Activated B cell treated with CpG ODN at 0.5 μM for 24 hours (primary cell): Measurements from ENCODE around the gene TM9SF4. TPM values are rescaled to one million over a fixed set of nuclear protein-coding genes. Genes with fewer than 3 reads are reported as not detected.
"Not testable (repeated sequence)": the region's sequence is repeated elsewhere in the genome, so short reads cannot be mapped to it uniquely, and the experiment has no call there.

Experiments used
- ATAC-seq: fragments of 200-7000 bp; cut with Tn5 transposase; one replicate; pipeline ENCODE4 v1.10.0; 2021; ENCODE audit warnings: low read depth, mild to moderate bottlenecking, moderate library complexity
- CTCF ChIA-PET: fragments of 350-600 bp; sonication (Branson Sonifier 250); formaldehyde crosslinking; loops from one replicate; lab custom pipeline; 2021; ENCODE audit warnings: antibody characterized with exemption; lab: Charles Lee
- POLR2A ChIA-PET: fragments of 350-600 bp; sonication (Branson Sonifier 250); formaldehyde crosslinking; loops from one replicate; lab custom pipeline; 2021; ENCODE audit warnings: antibody characterized with exemption; lab: Charles Lee
- DNase-seq: peaks from one replicate; pipeline ENCODE4 v3.0.0; 2022
- H3K27ac Mint-ChIP-seq: one replicate; pipeline ENCODE4 v1.8.0; 2020; ENCODE audit warnings: mixed read lengths
- H3K27me3 Mint-ChIP-seq: one replicate; pipeline ENCODE4 v1.8.0; 2021; ENCODE audit warnings: mixed read lengths
- H3K36me3 Mint-ChIP-seq: one replicate; pipeline ENCODE4 v1.8.0; 2021; ENCODE audit warnings: low read depth, mixed read lengths
- H3K4me1 Mint-ChIP-seq: one replicate; pipeline ENCODE4 v1.8.0; 2021; ENCODE audit warnings: mixed read lengths
- H3K4me3 Mint-ChIP-seq: one replicate; pipeline ENCODE4 v1.8.0; 2020; ENCODE audit warnings: mild to moderate bottlenecking, mixed read lengths
- H3K9me3 Mint-ChIP-seq: one replicate; pipeline ENCODE4 v1.8.0; 2020; ENCODE audit warnings: mixed read lengths
- intact Hi-C: fragments of 100-400 bp; cut with micrococcal nuclease; formaldehyde crosslinking; loops from one replicate; pipeline ENCODE4 v1.15.1; 2024
- total RNA-seq: library from RNA; stranded (reverse); gene quantifications from 2 replicates; pipeline ENCODE4 v1.2.3, GENCODE V29; 2022
- TF ChIP-seq, protein P1 (sequence below): fragments of 200-600 bp; IDR thresholded peaks from one replicate; pipeline ENCODE4 v1.8.0; 2022; ENCODE audit warnings: antibody characterized with exemption, mild to moderate bottlenecking

TM9SF4 gene
- total RNA-seq, 1 donor from 2014 or later: 48.1 TPM

DNA sequence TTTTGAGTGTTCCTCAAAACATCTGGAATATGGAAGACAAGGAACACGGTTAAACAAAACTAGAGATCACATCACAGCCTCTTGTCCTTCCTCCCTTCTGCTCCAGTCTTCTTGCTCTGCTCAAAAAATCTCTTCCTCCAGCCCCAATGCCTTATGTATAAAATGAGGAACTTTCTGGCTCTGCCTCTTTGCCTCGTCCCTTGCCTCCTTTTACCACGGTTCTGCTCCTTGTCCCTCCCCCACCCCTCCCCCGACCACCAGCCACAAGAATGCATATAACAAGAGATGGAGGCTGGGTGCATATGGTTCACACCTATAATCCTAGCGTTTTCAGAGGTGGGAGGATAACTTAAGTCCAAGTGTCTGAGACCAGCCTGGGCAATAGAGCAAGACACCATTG, 54.4 kb downstream of the TM9SF4 start:
- ATAC-seq: no peak
- CTCF ChIA-PET: no interaction called here
- Mint-ChIP-seq H3K27me3 (no peaks in the 10 kb centered on the region), H3K4me3 (no peak overlapping the region), H3K36me3 (peaks cover 77% of the 10 kb centered on the region), H3K4me1 (no peaks in the 10 kb centered on the region), H3K9me3 (no peaks in the 10 kb centered on the region), H3K27ac (no peak overlapping the region)
- intact Hi-C loops: no loop called here
- TF ChIP-seq, protein P1, sequence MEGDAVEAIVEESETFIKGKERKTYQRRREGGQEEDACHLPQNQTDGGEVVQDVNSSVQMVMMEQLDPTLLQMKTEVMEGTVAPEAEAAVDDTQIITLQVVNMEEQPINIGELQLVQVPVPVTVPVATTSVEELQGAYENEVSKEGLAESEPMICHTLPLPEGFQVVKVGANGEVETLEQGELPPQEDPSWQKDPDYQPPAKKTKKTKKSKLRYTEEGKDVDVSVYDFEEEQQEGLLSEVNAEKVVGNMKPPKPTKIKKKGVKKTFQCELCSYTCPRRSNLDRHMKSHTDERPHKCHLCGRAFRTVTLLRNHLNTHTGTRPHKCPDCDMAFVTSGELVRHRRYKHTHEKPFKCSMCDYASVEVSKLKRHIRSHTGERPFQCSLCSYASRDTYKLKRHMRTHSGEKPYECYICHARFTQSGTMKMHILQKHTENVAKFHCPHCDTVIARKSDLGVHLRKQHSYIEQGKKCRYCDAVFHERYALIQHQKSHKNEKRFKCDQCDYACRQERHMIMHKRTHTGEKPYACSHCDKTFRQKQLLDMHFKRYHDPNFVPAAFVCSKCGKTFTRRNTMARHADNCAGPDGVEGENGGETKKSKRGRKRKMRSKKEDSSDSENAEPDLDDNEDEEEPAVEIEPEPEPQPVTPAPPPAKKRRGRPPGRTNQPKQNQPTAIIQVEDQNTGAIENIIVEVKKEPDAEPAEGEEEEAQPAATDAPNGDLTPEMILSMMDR: no peak
- POLR2A ChIA-PET: no interaction called here
- DNase-seq: no peak

DNA sequence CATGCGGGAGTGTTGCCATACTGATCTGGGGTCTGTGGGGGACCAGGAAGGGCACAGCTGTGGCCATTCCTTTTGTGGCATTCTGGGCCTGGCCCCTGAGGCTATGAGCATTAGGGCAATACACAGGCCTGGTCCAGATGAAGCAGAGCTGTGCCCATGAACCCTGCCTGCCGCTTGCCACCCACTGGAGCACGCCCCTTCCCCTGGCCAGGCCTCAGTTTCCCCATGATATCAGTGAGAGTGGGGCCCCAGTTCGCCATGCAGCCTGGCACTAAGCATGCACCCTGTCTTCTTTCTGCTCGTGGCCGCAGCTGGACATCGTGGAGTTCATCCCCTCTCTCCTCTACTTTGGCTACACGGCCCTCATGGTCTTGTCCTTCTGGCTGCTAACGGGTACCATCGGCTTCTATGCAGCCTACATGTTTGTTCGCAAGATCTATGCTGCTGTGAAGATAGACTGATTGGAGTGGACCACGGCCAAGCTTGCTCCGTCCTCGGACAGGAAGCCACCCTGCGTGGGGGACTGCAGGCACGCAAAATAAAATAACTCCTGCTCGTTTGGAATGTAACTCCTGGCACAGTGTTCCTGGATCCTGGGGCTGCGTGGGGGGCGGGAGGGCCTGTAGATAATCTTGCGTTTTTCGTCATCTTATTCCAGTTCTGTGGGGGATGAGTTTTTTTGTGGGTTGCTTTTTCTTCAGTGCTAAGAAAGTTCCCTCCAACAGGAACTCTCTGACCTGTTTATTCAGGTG, 55.6 kb downstream of the TM9SF4 start:
- H3K4me1 Mint-ChIP-seq: no peaks in the 10 kb centered on the region
- H3K27me3 Mint-ChIP-seq: no peaks in the 10 kb centered on the region
- H3K36me3 Mint-ChIP-seq: peaks cover 66% of the 10 kb centered on the region
- intact Hi-C loops: no loop called here
- DNase-seq: no peak
- H3K4me3 Mint-ChIP-seq: no peak overlapping the region
- no peaks in the 10 kb centered on the region for H3K9me3 Mint-ChIP-seq
- TF ChIP-seq, protein P1: no peak
- ChIA-PET CTCF (no interaction called here), POLR2A (no interaction called here)
- no peak for ATAC-seq
- no peak overlapping the region for H3K27ac Mint-ChIP-seq

DNA sequence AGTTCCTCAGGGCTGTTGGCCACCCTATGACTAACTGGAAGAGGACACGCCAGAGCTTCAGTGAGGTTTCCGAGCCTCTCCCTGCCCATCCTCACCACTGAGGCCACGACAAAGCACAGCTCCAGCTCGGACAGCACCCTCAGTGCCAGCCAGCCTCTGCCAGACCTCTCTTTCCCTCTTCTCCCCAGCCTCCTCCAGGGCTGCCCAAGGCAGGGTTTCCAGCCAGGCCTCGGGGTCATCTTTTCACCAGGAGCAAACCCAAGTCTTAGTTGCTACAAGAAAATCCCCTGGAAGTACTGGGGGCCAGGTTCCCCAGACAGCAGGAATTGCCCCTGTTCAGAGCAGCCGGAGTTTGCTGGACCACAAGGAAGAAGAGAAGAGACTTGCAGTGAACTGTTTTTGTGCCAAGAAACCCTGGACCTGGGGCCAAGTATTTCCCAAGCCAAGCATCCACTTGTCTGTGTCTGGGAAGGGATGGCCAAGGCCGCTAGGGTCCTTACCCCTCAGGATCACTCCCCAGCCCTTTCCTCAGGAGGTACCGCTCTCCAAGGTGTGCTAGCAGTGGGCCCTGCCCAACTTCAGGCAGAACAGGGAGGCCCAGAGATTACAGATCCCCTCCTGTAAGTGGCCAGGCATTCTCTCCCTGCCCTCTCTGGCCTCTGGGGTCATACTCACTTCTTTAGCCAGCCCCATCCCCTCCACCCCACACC, 56.5 kb downstream of the TM9SF4 start:
- H3K36me3 Mint-ChIP-seq: peaks cover 59% of the 10 kb centered on the region
- no peak overlapping the region for H3K4me3 Mint-ChIP-seq
- no peak for ATAC-seq
- no peaks in the 10 kb centered on the region for H3K4me1 Mint-ChIP-seq
- no peak for DNase-seq
- no peaks in the 10 kb centered on the region for H3K27me3 Mint-ChIP-seq
- ChIA-PET POLR2A (no interaction called here), CTCF (no interaction called here)
- TF ChIP-seq, protein P1: no peak
- H3K27ac Mint-ChIP-seq: no peak overlapping the region
- intact Hi-C loops: no loop called here
- no peaks in the 10 kb centered on the region for H3K9me3 Mint-ChIP-seq

DNA sequence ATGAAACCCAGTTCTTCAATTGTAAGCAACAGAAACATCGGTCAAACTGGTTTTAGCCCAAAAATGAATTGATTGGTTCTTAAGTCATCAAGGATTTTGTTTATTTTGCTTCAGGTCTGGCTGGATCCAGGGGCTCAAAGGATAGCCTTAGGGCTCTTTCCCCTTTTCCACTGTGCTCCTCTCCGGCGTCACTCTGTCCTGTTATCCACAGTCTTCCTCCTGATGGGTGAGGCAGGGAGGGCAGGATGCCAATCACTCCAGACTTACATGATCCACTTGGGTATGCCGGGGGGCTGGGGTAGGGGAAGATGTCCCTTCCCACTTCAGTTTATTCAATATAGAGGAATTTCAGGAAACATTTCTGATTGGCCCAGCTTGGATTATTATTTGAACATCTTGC, 58.0 kb downstream of the TM9SF4 start:
- DNase-seq (no peak), ATAC-seq (no peak)
- Mint-ChIP-seq H3K36me3 (peaks cover 44% of the 10 kb centered on the region), H3K27me3 (no peaks in the 10 kb centered on the region), H3K4me1 (no peaks in the 10 kb centered on the region), H3K27ac (no peak overlapping the region), H3K4me3 (no peak overlapping the region), H3K9me3 (no peaks in the 10 kb centered on the region)
- TF ChIP-seq, protein P1: no peak
- ChIA-PET CTCF (no interaction called here), POLR2A (no interaction called here)
- intact Hi-C loops: no loop called here

DNA sequence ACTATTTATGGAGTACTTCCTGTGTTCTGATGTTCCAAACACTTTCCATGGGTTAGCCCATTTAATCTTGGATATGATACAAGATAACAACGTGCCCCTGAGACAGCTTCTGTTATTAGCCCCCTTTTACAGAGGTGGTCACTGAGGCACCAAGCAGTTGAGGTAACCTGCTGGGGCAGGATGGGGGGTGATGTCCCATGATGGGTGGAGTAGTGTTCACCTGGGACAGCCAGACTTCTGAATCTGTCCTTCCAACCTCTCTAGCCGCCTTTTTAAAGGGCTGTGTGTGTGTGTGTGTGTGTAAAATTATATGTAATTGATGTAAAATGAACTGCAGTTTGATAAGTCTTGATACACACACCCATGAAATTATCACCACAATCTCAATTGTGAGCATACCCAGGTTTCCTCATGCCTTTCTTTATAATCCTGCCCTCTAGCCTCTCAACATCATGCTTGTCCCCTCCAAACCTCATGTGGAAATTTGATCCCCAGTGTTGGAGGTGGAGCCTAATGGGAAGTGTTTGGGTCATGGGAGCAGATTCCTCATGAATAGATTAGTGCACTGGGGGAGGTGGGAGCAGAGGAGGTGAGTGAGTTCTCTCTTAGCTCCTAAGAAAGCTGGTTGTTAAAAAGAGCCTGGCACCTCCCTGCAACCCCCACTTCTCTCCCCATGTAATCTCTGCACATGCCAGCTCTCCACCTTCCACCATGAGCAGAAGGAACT, 58.8 kb downstream of the TM9SF4 start:
- no peak overlapping the region for H3K27ac Mint-ChIP-seq
- ChIA-PET CTCF (no interaction called here), POLR2A (no interaction called here)
- peaks cover 40% of the 10 kb centered on the region for H3K36me3 Mint-ChIP-seq
- H3K9me3 Mint-ChIP-seq: no peaks in the 10 kb centered on the region
- H3K4me1 Mint-ChIP-seq: no peaks in the 10 kb centered on the region
- TF ChIP-seq, protein P1: no peak
- no peak overlapping the region for H3K4me3 Mint-ChIP-seq
- H3K27me3 Mint-ChIP-seq: no peaks in the 10 kb centered on the region
- intact Hi-C loops: no loop called here
- ATAC-seq: no peak
- DNase-seq: no peak

DNA sequence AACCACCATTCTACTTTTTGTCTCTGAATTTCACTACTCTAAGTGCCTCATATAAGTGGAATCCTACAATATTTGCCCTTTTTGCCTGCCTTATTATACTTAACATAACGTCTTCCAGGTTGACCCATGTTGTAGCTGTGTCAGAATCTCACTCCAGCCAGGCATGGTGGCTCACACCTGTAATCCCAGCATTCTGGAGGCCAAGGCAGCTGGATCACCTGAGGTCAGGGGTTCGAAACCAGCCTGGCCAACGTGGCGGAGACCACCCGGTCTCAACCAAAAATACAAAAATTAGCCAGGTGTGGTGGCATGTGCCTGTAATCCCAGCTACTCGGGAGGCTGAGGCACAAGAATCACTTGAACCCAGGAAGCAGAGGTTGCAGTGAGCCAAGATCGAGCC, 68.2 kb downstream of the TM9SF4 start:
- H3K4me3 Mint-ChIP-seq, H3K36me3 Mint-ChIP-seq, CTCF ChIA-PET, POLR2A ChIA-PET, H3K27me3 Mint-ChIP-seq, H3K27ac Mint-ChIP-seq, intact Hi-C loops, H3K4me1 Mint-ChIP-seq, H3K9me3 Mint-ChIP-seq, DNase-seq, ATAC-seq: not testable (repeated sequence)
